Naive thymus-derived CD4-positive, alpha-beta T cell (primary cell): ENCODE results near the gene POLR2E. TPM values are rescaled to one million over a fixed set of nuclear protein-coding genes. Genes with fewer than 3 reads are reported as not detected.

Experiments
- ATAC-seq: fragments of 150-1000 bp; cut with Tn5 transposase; 2 replicates; pipeline ENCODE4 v1.10.0; 2021; ENCODE audit warnings: mild to moderate bottlenecking, moderate library complexity
- CTCF ChIA-PET: fragments of 350-600 bp; sonication (Branson Sonifier 250); formaldehyde crosslinking; loops from one replicate; lab custom pipeline; 2021; ENCODE audit warnings: antibody characterized with exemption; lab: Charles Lee
- POLR2A ChIA-PET: fragments of 350-600 bp; sonication (Branson Sonifier 250); formaldehyde crosslinking; loops from one replicate; lab custom pipeline; 2021; ENCODE audit warnings: antibody characterized with exemption, inconsistent platforms; lab: Charles Lee
- DNase-seq, 9 donors: peaks; one replicate each; pipeline versions ENCODE4 v3.0.0 to v3.0.0-alpha.2; 2020 to 2022; ENCODE audit warnings: mixed read lengths in 1 of 9
- H3K27ac ChIP-seq: one replicate; pipeline ENCODE4 v1.7.0; 2013; ENCODE audit warnings: mild to moderate bottlenecking, low read depth, low read length, moderate library complexity
- H3K27me3 ChIP-seq, 2 donors: one replicate each; pipeline ENCODE4 v1.7.0; 2013; ENCODE audit warnings: low read length in 2 of 2, mild to moderate bottlenecking in 2 of 2, moderate library complexity in 2 of 2; ENCODE audit not compliant: control insufficient read depth in 2 of 2, insufficient read depth in 2 of 2
- H3K36me3 ChIP-seq, 3 experiments: 1 replicate in 2 of 3; 2 replicates in 1 of 3; pipeline ENCODE4 v1.7.0; 2013; ENCODE audit warnings: low read length in 3 of 3, mild to moderate bottlenecking in 3 of 3, moderate library complexity in 1 of 3; ENCODE audit not compliant: insufficient read depth in 3 of 3, control insufficient read depth in 2 of 3
- H3K4me1 ChIP-seq, 2 donors: one replicate each; pipeline ENCODE4 v1.7.0; 2013; ENCODE audit warnings: low read length in 2 of 2, mild to moderate bottlenecking in 2 of 2, moderate library complexity in 1 of 2; ENCODE audit not compliant: control insufficient read depth in 2 of 2, insufficient read depth in 2 of 2
- H3K4me3 ChIP-seq: 2 replicates; pipeline ENCODE4 v1.7.0; 2013; ENCODE audit warnings: mild to moderate bottlenecking, low read length
- H3K9me3 ChIP-seq, 3 experiments: 1 replicate in 2 of 3; 2 replicates in 1 of 3; pipeline ENCODE4 v1.7.0; 2013; ENCODE audit warnings: low read length in 3 of 3; ENCODE audit not compliant: control insufficient read depth in 2 of 3
- H3K27ac Mint-ChIP-seq, 9 donors: one replicate each; pipeline ENCODE4 v1.8.0; 2020 to 2022; ENCODE audit warnings: mixed read lengths in 9 of 9, mild to moderate bottlenecking in 8 of 9, moderate library complexity in 5 of 9, inconsistent platforms in 2 of 9
- H3K27me3 Mint-ChIP-seq, 5 donors: one replicate each; pipeline ENCODE4 v1.8.0; 2021 to 2022; ENCODE audit warnings: mixed read lengths in 5 of 5, mild to moderate bottlenecking in 1 of 5
- H3K36me3 Mint-ChIP-seq, 5 donors: one replicate each; pipeline ENCODE4 v1.8.0; 2020 to 2022; ENCODE audit warnings: mixed read lengths in 5 of 5, mild to moderate bottlenecking in 3 of 5, inconsistent platforms in 1 of 5
- H3K4me1 Mint-ChIP-seq, 7 donors: one replicate each; pipeline ENCODE4 v1.8.0; 2020 to 2022; ENCODE audit warnings: mixed read lengths in 7 of 7, mild to moderate bottlenecking in 3 of 7, inconsistent platforms in 1 of 7
- H3K4me3 Mint-ChIP-seq, 10 donors: one replicate each; pipeline ENCODE4 v1.8.0; 2020 to 2022; ENCODE audit warnings: mild to moderate bottlenecking in 10 of 10, mixed read lengths in 10 of 10, moderate library complexity in 6 of 10, inconsistent platforms in 2 of 10
- H3K9me3 Mint-ChIP-seq, 11 donors: one replicate each; pipeline ENCODE4 v1.8.0; 2020 to 2022; ENCODE audit warnings: mixed read lengths in 11 of 11, mild to moderate bottlenecking in 4 of 11, inconsistent platforms in 1 of 11, moderate library complexity in 1 of 11
- intact Hi-C, 2 donors: fragments of 100-400 bp; cut with micrococcal nuclease; formaldehyde crosslinking; loops; one replicate each; pipeline ENCODE4 v1.15.1; 2023
- polyA plus RNA-seq, 2 donors: library from polyadenylated mRNA; unstranded; fragments of 300-500 nt; fragmentation: Illumina TruSeq; gene quantifications; one replicate each; pipeline ENCODE4 v1.2.3, GENCODE V29; 2021
- total RNA-seq, 6 experiments: library from RNA in 5 of 6; stranded (reverse) in 5 of 6; gene quantifications; 1 replicate in 5 of 6; 2 replicates in 1 of 6; pipeline ENCODE4 v1.2.3 and lab custom pipeline; 2021 to 2026

The POLR2E gene
- total and polyA plus RNA-seq, 7 experiments from 2014 or later, result 75.3 to 179 (median 82.8) TPM

- peak; percentile 64 for ATAC-seq
- peak overlapping the region; percentile 98 for H3K4me3 ChIP-seq
- no peaks in the 10 kb centered on the region for H3K27me3 Mint-ChIP-seq
- ChIA-PET POLR2A (interaction anchor here (0.7 to 37.6 kb wide), 22 partner anchors 10 to 202 kb away, joined by 3 to 2022 read pairs (median 6); partner anchors contain the start of genes ABCA7, CIRBP, CNN2 and GPX4), CTCF (interaction anchor here (0.9 to 5.7 kb wide), 5 partner anchors 11 to 125 kb away, joined by 3 to 68 read pairs (median 5); no protein-coding TSS in a partner anchor)
- intact Hi-C loops, result loop anchor here (1.0 to 5.0 kb wide), 10 partner anchors 10 to 205 kb away; partner anchors contain the start of genes ABCA7 (in 2 of the 2), ATP5F1D (in 1 of the 2), CNN2 (in 1 of the 2) and GPX4 (in 1 of the 2)
- peaks cover under 1 to 37% (median 13%) of the 10 kb centered on the region in 3 experiments for H3K36me3 ChIP-seq
- no peaks in the 10 kb centered on the region for H3K9me3 ChIP-seq
- peak in 6 of 9 donors; percentile 66 to 87 (median 82) for DNase-seq
- H3K27ac ChIP-seq, result peak overlapping the region; percentile 99
- H3K27me3 ChIP-seq, result no peaks in the 10 kb centered on the region
- peak overlapping the region; percentile 90 to 99 (median 95) for H3K27ac Mint-ChIP-seq
- peak overlapping the region; percentile 90 to 99 (median 96) for H3K4me3 Mint-ChIP-seq
- peaks cover 0 to 2% (median 0%) of the 10 kb centered on the region in 11 donors for H3K9me3 Mint-ChIP-seq
- peaks cover 30 to 55% (median 42%) of the 10 kb centered on the region in 7 donors for H3K4me1 Mint-ChIP-seq
- H3K4me1 ChIP-seq, result peaks cover 49 to 56% of the 10 kb centered on the region in 2 donors
- peaks cover 10 to 29% (median 18%) of the 10 kb centered on the region in 5 donors for H3K36me3 Mint-ChIP-seq
These were observed 27.7 kb downstream of the POLR2E start for GRCh38 chr19:1067341-1067957.

- Histone ChIP-seq H3K36me3 (peaks cover 0 to 38% (median 11%) of the 10 kb centered on the region in 3 experiments), H3K4me3 (peak within 1 kb of the TSS; percentile 98), H3K4me1 (peaks cover 43 to 50% of the 10 kb centered on the region in 2 donors), H3K27me3 (no peaks in the 10 kb centered on the region), H3K27ac (peak within 1 kb of the TSS; percentile 99), H3K9me3 (no peaks in the 10 kb centered on the region)
- peak within 1 kb of the TSS; percentile 90 to 99 (median 95) for H3K27ac Mint-ChIP-seq
- intact Hi-C loops, result loop anchor here (1.0 to 5.0 kb wide), 10 partner anchors 10 to 205 kb away; partner anchors contain the start of genes ABCA7 (in 2 of the 2), ATP5F1D (in 1 of the 2), CNN2 (in 1 of the 2) and GPX4 (in 1 of the 2)
- ChIA-PET POLR2A (interaction anchor here (0.7 to 37.6 kb wide), 20 partner anchors 10 to 202 kb away, joined by 3 to 2022 read pairs (median 6); partner anchors contain the start of genes ABCA7, CIRBP, CNN2 and GPX4), CTCF (interaction anchor here (0.6 to 5.7 kb wide), 6 partner anchors 11 to 209 kb away, joined by 3 to 68 read pairs (median 4); no protein-coding TSS in a partner anchor)
- H3K36me3 Mint-ChIP-seq, result peaks cover 8 to 27% (median 13%) of the 10 kb centered on the region in 5 donors
- no peaks in the 10 kb centered on the region for H3K27me3 Mint-ChIP-seq
- ATAC-seq (peak; percentile 66), DNase-seq (peak; percentile 81 to 90 (median 86))
- peaks cover 0 to 2% (median 0%) of the 10 kb centered on the region in 11 donors for H3K9me3 Mint-ChIP-seq
- H3K4me1 Mint-ChIP-seq, result peaks cover 24 to 49% (median 38%) of the 10 kb centered on the region in 7 donors
- H3K4me3 Mint-ChIP-seq, result peak within 1 kb of the TSS; percentile 90 to 99 (median 96)
These were observed 28.3 kb downstream of the POLR2E start, which contains the start of gene ARHGAP45 for GRCh38 chr19:1066748-1067340. Gene ARHGAP45 (plus strand): TSS chr19:1067167. CDS start chr19:1067406, 239 bp downstream.

DNA sequence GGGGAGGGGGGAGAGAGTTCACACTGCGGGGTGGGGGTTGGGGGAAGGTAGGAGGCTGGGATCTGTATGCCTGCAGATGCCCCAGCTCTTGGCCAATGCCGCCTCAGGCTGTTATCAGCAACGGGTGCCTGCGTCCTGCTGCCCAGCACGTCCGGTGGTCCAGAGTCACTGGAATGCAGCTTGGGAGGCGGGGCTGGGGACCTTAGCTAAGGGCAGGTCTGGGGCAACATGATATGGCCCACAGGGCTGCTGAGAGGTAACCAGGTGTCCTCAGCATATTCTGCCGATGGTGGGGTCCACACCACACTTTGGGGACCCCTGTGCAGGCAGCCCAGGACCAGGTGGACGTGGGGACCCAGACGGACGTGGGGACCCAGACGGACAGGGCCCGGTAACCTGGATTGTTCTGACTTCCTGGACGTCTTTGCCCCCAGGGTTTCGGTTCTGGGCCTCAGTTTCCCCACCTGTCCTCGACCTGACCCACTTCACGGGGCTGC lies 28.9 kb downstream of the POLR2E start:
- H3K9me3 Mint-ChIP-seq, result peaks cover 0 to 2% (median 0%) of the 10 kb centered on the region in 11 donors
- ATAC-seq (no peak), DNase-seq (peak in 3 of 9 donors; percentile 14 to 36 (median 18))
- H3K4me1 Mint-ChIP-seq, result peaks cover 20 to 44% (median 35%) of the 10 kb centered on the region in 7 donors
- intact Hi-C loops, result loop anchor here (2.0 to 5.0 kb wide), 6 partner anchors 25 to 204 kb away; partner anchors contain the start of genes ABCA7 (in 1 of the 2), ATP5F1D (in 1 of the 2), CNN2 (in 1 of the 2) and GPX4 (in 1 of the 2)
- peak overlapping the region; percentile 98 for H3K4me3 ChIP-seq
- no peaks in the 10 kb centered on the region for H3K27me3 Mint-ChIP-seq
- peaks cover 5 to 24% (median 10%) of the 10 kb centered on the region in 5 donors for H3K36me3 Mint-ChIP-seq
- H3K4me1 ChIP-seq, result peaks cover 40 to 46% of the 10 kb centered on the region in 2 donors
- H3K9me3 ChIP-seq, result no peaks in the 10 kb centered on the region
- peak overlapping the region in 8 of 9 donors; percentile 22 to 92 (median 68) for H3K27ac Mint-ChIP-seq
- no peaks in the 10 kb centered on the region for H3K27me3 ChIP-seq
- H3K4me3 Mint-ChIP-seq, result peak overlapping the region; percentile 18 to 99 (median 90)
- ChIA-PET POLR2A (interaction anchor here (1.2 to 37.6 kb wide), 12 partner anchors 9 to 203 kb away, joined by 3 to 2022 read pairs (median 26); partner anchors contain the start of genes ABCA7, CIRBP, CNN2 and GPX4), CTCF (interaction anchor here (0.6 to 5.7 kb wide), 5 partner anchors 10 to 209 kb away, joined by 3 to 68 read pairs (median 4); no protein-coding TSS in a partner anchor)
- peak overlapping the region; percentile 99 for H3K27ac ChIP-seq
- peaks cover 0 to 37% (median 11%) of the 10 kb centered on the region in 3 experiments for H3K36me3 ChIP-seq

GRCh38 chr19:1065606-1066109 lies 29.5 kb downstream of the POLR2E start:
- peak in 2 of 9 donors; percentile 16 to 18 for DNase-seq
- intact Hi-C loops, result loop anchor here (1.0 to 5.0 kb wide), 8 partner anchors 8 to 203 kb away; partner anchors contain the start of genes ABCA7 (in 1 of the 2), ATP5F1D (in 1 of the 2), CNN2 (in 1 of the 2) and GPX4 (in 1 of the 2)
- H3K36me3 Mint-ChIP-seq, result peaks cover 5 to 24% (median 10%) of the 10 kb centered on the region in 5 donors
- H3K4me3 Mint-ChIP-seq, result peak overlapping the region; percentile 36 to 99 (median 74)
- Histone ChIP-seq H3K27ac (peak overlapping the region; percentile 99), H3K9me3 (no peaks in the 10 kb centered on the region), H3K36me3 (peaks cover 0 to 33% (median 8%) of the 10 kb centered on the region in 3 experiments), H3K27me3 (no peaks in the 10 kb centered on the region), H3K4me1 (peaks cover 37 to 41% of the 10 kb centered on the region in 2 donors), H3K4me3 (peak overlapping the region; percentile 27)
- H3K27me3 Mint-ChIP-seq, result no peaks in the 10 kb centered on the region
- peaks cover 0 to 2% (median 0%) of the 10 kb centered on the region in 11 donors for H3K9me3 Mint-ChIP-seq
- POLR2A ChIA-PET, result interaction anchor here (1.1 to 37.6 kb wide), 9 partner anchors 9 to 127 kb away, joined by 3 to 2022 read pairs (median 26); partner anchors contain the start of genes ABCA7, CNN2, GPX4 and POLR2E
- peaks cover 20 to 44% (median 35%) of the 10 kb centered on the region in 7 donors for H3K4me1 Mint-ChIP-seq
- H3K27ac Mint-ChIP-seq, result peak overlapping the region; percentile 40 to 92 (median 63)
- CTCF ChIA-PET, result interaction anchor here (0.6 to 5.7 kb wide), 6 partner anchors 10 to 43 kb away, joined by 4 to 68 read pairs (median 7); partner anchors contain the start of gene POLR2E
- ATAC-seq, result no peak
